Prostate gland (tissue), 2 donors: ENCODE measurements around the gene MBD6.
"Not testable (repeated sequence)": the region's sequence is repeated elsewhere in the genome, so short reads cannot be mapped to it uniquely, and the experiment has no call there.

Experiments used
- POLR2A ChIP-seq: fragments of 450-650 bp; IDR thresholded peaks from one replicate; pipeline ENCODE4 v1.6.1; 2016; ENCODE audit warnings: antibody characterized with exemption, mild to moderate bottlenecking
- POLR2AphosphoS5 ChIP-seq: sonication (generic); formaldehyde crosslinking; IDR thresholded peaks from one replicate; pipeline ENCODE4 v1.6.1; 2017; ENCODE audit warnings: antibody characterized with exemption
- TF ChIP-seq, protein P1 (sequence below), 4 experiments: fragments of 200-600 bp in 2 of 4; fragments of 450-650 bp in 2 of 4; sonication (generic) in 2 of 4; IDR thresholded peaks; 1 replicate in 3 of 4; 2 replicates in 1 of 4; pipeline ENCODE4 v1.5.1; 2016 to 2019; ENCODE audit warnings: antibody characterized with exemption in 4 of 4, mild to moderate bottlenecking in 2 of 4, moderate library complexity in 2 of 4

DNA sequence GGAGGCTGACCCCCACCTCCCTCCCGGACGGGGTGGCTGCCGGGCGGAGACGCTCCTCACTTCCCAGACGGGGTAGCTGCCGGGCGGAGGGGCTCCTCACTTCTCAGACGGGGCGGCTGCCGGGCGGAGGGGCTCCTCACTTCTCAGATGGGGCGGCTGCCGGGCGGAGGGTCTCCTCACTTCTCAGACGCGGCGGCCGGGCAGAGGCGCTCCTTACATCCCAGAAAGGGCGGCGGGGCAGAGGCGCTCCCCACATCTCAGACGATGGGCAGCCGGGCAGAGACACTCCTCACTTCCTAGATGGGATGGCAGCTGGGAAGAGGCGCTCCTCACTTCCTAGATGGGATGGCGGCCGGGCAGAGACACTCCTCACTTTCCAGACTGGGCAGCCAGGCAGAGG is 14.8 kb upstream of the MBD6 start:
- TF ChIP-seq, protein P1, sequence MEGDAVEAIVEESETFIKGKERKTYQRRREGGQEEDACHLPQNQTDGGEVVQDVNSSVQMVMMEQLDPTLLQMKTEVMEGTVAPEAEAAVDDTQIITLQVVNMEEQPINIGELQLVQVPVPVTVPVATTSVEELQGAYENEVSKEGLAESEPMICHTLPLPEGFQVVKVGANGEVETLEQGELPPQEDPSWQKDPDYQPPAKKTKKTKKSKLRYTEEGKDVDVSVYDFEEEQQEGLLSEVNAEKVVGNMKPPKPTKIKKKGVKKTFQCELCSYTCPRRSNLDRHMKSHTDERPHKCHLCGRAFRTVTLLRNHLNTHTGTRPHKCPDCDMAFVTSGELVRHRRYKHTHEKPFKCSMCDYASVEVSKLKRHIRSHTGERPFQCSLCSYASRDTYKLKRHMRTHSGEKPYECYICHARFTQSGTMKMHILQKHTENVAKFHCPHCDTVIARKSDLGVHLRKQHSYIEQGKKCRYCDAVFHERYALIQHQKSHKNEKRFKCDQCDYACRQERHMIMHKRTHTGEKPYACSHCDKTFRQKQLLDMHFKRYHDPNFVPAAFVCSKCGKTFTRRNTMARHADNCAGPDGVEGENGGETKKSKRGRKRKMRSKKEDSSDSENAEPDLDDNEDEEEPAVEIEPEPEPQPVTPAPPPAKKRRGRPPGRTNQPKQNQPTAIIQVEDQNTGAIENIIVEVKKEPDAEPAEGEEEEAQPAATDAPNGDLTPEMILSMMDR (IDR thresholded peaks at IDR 0.05): not testable (repeated sequence)
- not testable (repeated sequence) for TF ChIP-seq POLR2A, POLR2AphosphoS5
